HepG2 (cell line): ENCODE results near the gene KRT4. TPM values are rescaled to one million over a fixed set of nuclear protein-coding genes. Genes with fewer than 3 reads are reported as not detected.

ENCODE experiments used
- ATAC-seq: fragments of 200-7000 bp; cut with Tn5 transposase; 3 replicates; pipeline ENCODE4 v1.9.1; 2020; ENCODE audit warnings: mild to moderate bottlenecking, moderate library complexity
- BruUV-seq: library from RNA; stranded (reverse); fragments of 400-500 nt; replicated peaks from 2 replicates; lab custom pipeline; 2021; lab: Mats Ljungman, UMichigan
- CTCF ChIA-PET: fragments of 300-600 bp; formaldehyde crosslinking; extraction: SDS; loops from one replicate; lab custom pipeline; 2021; ENCODE audit warnings: low total read pairs, inconsistent platforms, low intra/inter-chr PET ratio; lab: Yijun Ruan, JAX
- POLR2A ChIA-PET: fragments of 350-600 bp; sonication (Branson Sonifier 250); formaldehyde crosslinking; loops from one replicate; lab custom pipeline; 2020; ENCODE audit warnings: antibody characterized with exemption, inconsistent platforms; lab: Yijun Ruan, JAX
- DNase-seq: peaks from one replicate; pipeline ENCODE4 v3.0.0-alpha.2; 2015; ENCODE audit warnings: low spot score
- FAIRE-seq: peaks from 3 replicates; lab custom pipeline; 2011; peaks lifted over from hg19 to GRCh38; lab: Jason Lieb, UNC
- H2AFZ ChIP-seq: one replicate; pipeline ENCODE4 v1.6.1; 2011; ENCODE audit warnings: low read length, inconsistent platforms
- H3K27ac ChIP-seq: fragments of 300-600 bp; 3 replicates; pipeline ENCODE4 v1.8.0; 2011; ENCODE audit warnings: mixed run types, mild to moderate bottlenecking, mixed read lengths, low read length, inconsistent platforms; ENCODE audit not compliant: insufficient read depth; ENCODE audit errors: extremely low read length
- H3K27me3 ChIP-seq, 2 experiments: fragments of 200-600 bp in 1 of 2; 2 replicates in 1 of 2; 3 replicates in 1 of 2; pipeline versions ENCODE4 v1.6.0 to v1.8.0; 2011; ENCODE audit warnings: low read length in 2 of 2, mild to moderate bottlenecking in 2 of 2, moderate library complexity in 2 of 2, inconsistent platforms in 1 of 2; ENCODE audit not compliant: insufficient read depth in 2 of 2, control insufficient read depth in 1 of 2
- H3K36me3 ChIP-seq, 2 experiments: fragments of 200-600 bp in 1 of 2; replicated peaks in 1 of 2; 2 replicates in 1 of 2; 3 replicates in 1 of 2; pipeline versions ENCODE4 v1.5.1 to v1.8.0; 2011; ENCODE audit warnings: low read length in 2 of 2, inconsistent platforms in 1 of 2; ENCODE audit not compliant: insufficient read depth in 2 of 2, control insufficient read depth in 1 of 2
- H3K4me1 ChIP-seq: 2 replicates; pipeline ENCODE4 v1.5.1; 2012; ENCODE audit warnings: low read length, inconsistent platforms; ENCODE audit not compliant: insufficient read depth
- H3K4me2 ChIP-seq: 2 replicates; pipeline ENCODE4 v1.6.0; 2011; ENCODE audit warnings: low read depth, low read length, inconsistent platforms
- H3K4me3 ChIP-seq, 3 experiments: fragments of 200-600 bp in 1 of 3; sonication (generic), shearing (Covaris generic) in 1 of 3; replicated peaks in 1 of 3; 2 replicates each; pipeline ENCODE4 v1.5.1; 2011 to 2016; ENCODE audit warnings: low read length in 3 of 3, inconsistent platforms in 2 of 3, low read depth in 2 of 3, mild to moderate bottlenecking in 2 of 3, control low read depth in 1 of 3, mixed read lengths in 1 of 3; ENCODE audit not compliant: insufficient read depth in 1 of 3
- H3K79me2 ChIP-seq: one replicate; pipeline ENCODE4 v1.6.1; 2011; ENCODE audit warnings: low read length, inconsistent platforms; ENCODE audit not compliant: insufficient read depth
- H3K9ac ChIP-seq: 2 replicates; pipeline ENCODE4 v1.6.0; 2011; ENCODE audit warnings: mild to moderate bottlenecking, low read depth, low read length, inconsistent platforms; ENCODE audit not compliant: insufficient read depth
- H3K9me3 ChIP-seq: 2 replicates; pipeline ENCODE4 v1.5.1; 2012; ENCODE audit warnings: mild to moderate bottlenecking, low read length
- H4K20me1 ChIP-seq: 2 replicates; pipeline ENCODE4 v1.6.0; 2011; ENCODE audit warnings: inconsistent platforms, mild to moderate bottlenecking, low read length, moderate library complexity; ENCODE audit not compliant: insufficient read depth
- ATM ChIP-seq: fragments of 450-650 bp; IDR thresholded peaks from 2 replicates; pipeline ENCODE4 v1.7.1; 2017; ENCODE audit warnings: mild to moderate bottlenecking, borderline replicate concordance
- CHD4 ChIP-seq: fragments of 200-600 bp; sonication (generic); IDR thresholded peaks from 2 replicates; pipeline ENCODE4 v1.7.0; 2017; ENCODE audit warnings: mild to moderate bottlenecking, low read length, borderline replicate concordance
- DR1 ChIP-seq: sonication (generic); formaldehyde crosslinking; IDR thresholded peaks from 2 replicates; pipeline ENCODE4 v1.8.0; 2021; ENCODE audit warnings: mild to moderate bottlenecking, missing genetic modification reagents, inconsistent platforms
- FOXK2 ChIP-seq: fragments of 450-650 bp; IDR thresholded peaks from 2 replicates; pipeline ENCODE4 v1.6.1; 2016
- GTF3A ChIP-seq: sonication (generic); formaldehyde crosslinking; conservative IDR thresholded peaks from 2 replicates; pipeline ENCODE4 v1.4.0; 2020; ENCODE audit warnings: mild to moderate bottlenecking, missing genetic modification reagents
- HMGA1 ChIP-seq: sonication (generic); formaldehyde crosslinking; conservative IDR thresholded peaks from 2 replicates; pipeline ENCODE4 v1.4.0; 2020; ENCODE audit warnings: missing genetic modification reagents
- KMT2A ChIP-seq: sonication (generic); formaldehyde crosslinking; IDR thresholded peaks from 2 replicates; pipeline ENCODE4 v1.4.0; 2020; ENCODE audit warnings: missing genetic modification reagents
- NFKBIZ ChIP-seq: IDR thresholded peaks from 2 replicates; pipeline ENCODE4 v1.6.1; 2018; ENCODE audit warnings: missing genetic modification reagents, missing compliant biosample characterization
- PAF1 ChIP-seq: IDR thresholded peaks from 2 replicates; pipeline ENCODE4 v1.6.1; 2016; ENCODE audit warnings: missing genetic modification reagents, missing compliant biosample characterization
- SRY ChIP-seq: sonication (generic); formaldehyde crosslinking; IDR thresholded peaks from 2 replicates; pipeline ENCODE4 v1.8.0; 2022; ENCODE audit warnings: mild to moderate bottlenecking, missing genetic modification reagents
- ZFP36L2 ChIP-seq: sonication (generic); formaldehyde crosslinking; IDR thresholded peaks from 2 replicates; pipeline ENCODE4 v1.4.0; 2020; ENCODE audit warnings: missing genetic modification reagents
- WGBS: methylation state at CpG from one replicate; pipeline ENCODE4 v1.1.6; 2017; ENCODE audit warnings: low lambda C conversion rate; 5-methylcytosine and 5-hydroxymethylcytosine counted together
- in situ Hi-C: cut with HindIII; loops from 2 replicates; pipeline ENCODE4 v1.10.0; 2017; ENCODE audit warnings: low pct_unique_long_range_greater_than_20kb; ENCODE audit not compliant: extremely low pct_ligation_motif_present
- intact Hi-C: fragments of 100-400 bp; cut with micrococcal nuclease; formaldehyde crosslinking; loops from one replicate; pipeline ENCODE4 v1.10.0; 2022; ENCODE audit not compliant: unreplicated experiment
- polyA plus RNA-seq, 8 experiments: library from polyadenylated mRNA; depleted of rRNA in 3 of 8; stranded (reverse) in 7 of 8; unstranded in 1 of 8; fragments of >200 nt; fragmentation: Illumina TruSeq in 4 of 8; extraction: Trizol in 4 of 8; gene quantifications; 2 replicates each; pipeline versions ENCODE4 v1.2.1 to v1.2.3, GENCODE V29; 2011 to 2016; ENCODE audit warnings: low read depth in 4 of 8, missing spikeins in 1 of 8, mixed read lengths in 1 of 8; ENCODE audit not compliant: insufficient read depth in 1 of 8
- total RNA-seq, 5 experiments: library from RNA; depleted of rRNA; stranded (reverse); fragments of >200 nt; fragmentation: Illumina TruSeq; extraction: Trizol; gene quantifications; 2 replicates each; pipeline ENCODE4 v1.2.3, GENCODE V29; 2016; ENCODE audit warnings: low read depth in 1 of 5
- TF ChIP-seq, protein P1 (sequence below): sonication (generic); formaldehyde crosslinking; IDR thresholded peaks from 2 replicates; pipeline ENCODE4 v1.4.0; 2020; ENCODE audit warnings: missing genetic modification reagents
- TF ChIP-seq, protein P2 (sequence below): sonication (generic); formaldehyde crosslinking; IDR thresholded peaks from 2 replicates; pipeline ENCODE4 v1.4.0; 2020; ENCODE audit warnings: missing genetic modification reagents
- TF ChIP-seq, protein P3 (sequence below): sonication (generic); formaldehyde crosslinking; conservative IDR thresholded peaks from 2 replicates; pipeline ENCODE4 v1.5.0; 2020; ENCODE audit warnings: missing genetic modification reagents

The KRT4 gene
- total and polyA plus RNA-seq, 2 of the 13 experiments (the other 11 are each of a cell fraction or from before 2014, with no cell fraction given): not detected

DNA sequence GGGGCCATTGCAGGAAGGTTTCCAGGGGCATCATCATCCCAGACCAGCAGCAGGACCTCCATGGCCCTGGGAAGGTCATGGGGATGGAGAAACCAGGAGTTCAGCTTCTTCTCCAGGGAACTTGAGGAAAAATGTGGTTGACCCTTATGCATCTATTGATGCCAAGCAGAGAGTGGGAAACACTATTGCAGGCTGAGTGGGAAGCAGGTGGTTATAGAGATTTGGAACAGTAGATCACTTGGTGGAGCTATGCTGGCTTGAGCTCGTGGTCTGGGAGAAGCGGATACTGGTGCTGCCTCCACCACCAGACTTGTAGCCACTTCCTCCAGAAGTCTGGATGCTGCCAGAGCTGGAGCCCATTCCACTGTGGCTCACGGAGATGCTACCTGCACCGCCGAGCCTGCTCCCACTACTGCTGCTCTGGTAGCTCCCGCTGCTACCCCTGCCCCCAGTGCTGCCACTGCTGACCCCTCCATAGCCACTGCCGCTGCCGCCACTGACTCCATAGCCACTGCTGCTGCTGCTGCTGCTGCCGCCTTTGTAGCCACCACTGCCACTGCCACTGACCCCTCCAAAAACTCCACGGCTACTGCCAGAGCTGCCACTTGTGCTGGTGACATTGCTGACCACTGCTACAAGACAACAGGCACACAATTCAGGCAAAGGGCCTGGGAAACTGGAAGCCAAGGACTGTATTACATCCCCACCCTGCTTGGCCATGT, 45.3 kb downstream of the KRT4 start:
- no peaks in the 10 kb centered on the region for H3K4me1 ChIP-seq
- intact Hi-C loops (no loop called here), in situ Hi-C loops (no loop called here)
- POLR2A ChIA-PET: no interaction called here
- no peaks in the 10 kb centered on the region for H3K79me2 ChIP-seq
- H2AFZ ChIP-seq: no peak overlapping the region
- FAIRE-seq (no peak), ATAC-seq (no peak), DNase-seq (no peak)
- TF ChIP-seq PAF1: no peak
- TF ChIP-seq, protein P1, sequence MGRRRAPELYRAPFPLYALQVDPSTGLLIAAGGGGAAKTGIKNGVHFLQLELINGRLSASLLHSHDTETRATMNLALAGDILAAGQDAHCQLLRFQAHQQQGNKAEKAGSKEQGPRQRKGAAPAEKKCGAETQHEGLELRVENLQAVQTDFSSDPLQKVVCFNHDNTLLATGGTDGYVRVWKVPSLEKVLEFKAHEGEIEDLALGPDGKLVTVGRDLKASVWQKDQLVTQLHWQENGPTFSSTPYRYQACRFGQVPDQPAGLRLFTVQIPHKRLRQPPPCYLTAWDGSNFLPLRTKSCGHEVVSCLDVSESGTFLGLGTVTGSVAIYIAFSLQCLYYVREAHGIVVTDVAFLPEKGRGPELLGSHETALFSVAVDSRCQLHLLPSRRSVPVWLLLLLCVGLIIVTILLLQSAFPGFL (CRISPR knock-in tag): no peak
- no peak for TF ChIP-seq FOXK2
- no peaks in the 10 kb centered on the region for H3K36me3 ChIP-seq
- no TSS peak for BruUV-seq
- H3K4me2 ChIP-seq: no peak overlapping the region
- CTCF ChIA-PET: no interaction called here
- no peaks in the 10 kb centered on the region for H3K9me3 ChIP-seq
- no peaks in the 10 kb centered on the region for H4K20me1 ChIP-seq
- H3K4me3 ChIP-seq: no peak overlapping the region
- H3K27ac ChIP-seq: no peak overlapping the region
- peaks cover 0 to 4% of the 10 kb centered on the region in 2 experiments; a peak in 1 of 5 replicates for H3K27me3 ChIP-seq
- 0% methylated on average over 2 of the region's 10 CpGs for WGBS
- H3K9ac ChIP-seq: no peak overlapping the region

DNA sequence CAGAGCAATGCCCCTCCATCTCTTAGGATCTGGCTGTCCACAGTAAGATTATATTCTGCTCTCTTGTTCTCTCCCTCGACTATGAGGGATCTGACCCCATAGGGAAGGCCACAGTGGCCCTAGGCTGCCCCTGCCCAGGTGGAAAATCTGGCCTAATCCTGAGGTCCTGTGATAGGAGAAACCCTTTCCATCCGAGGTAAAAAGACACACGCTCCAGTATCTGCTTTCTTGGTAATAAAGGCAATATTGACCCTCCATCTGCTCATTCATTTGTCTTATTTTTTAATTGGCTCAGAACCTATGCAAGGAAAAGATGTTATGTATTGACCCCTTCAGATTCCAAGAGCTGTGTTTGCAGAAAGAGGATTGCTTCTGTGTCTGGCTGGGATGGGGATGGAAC, 46.5 kb downstream of the KRT4 start:
- Histone ChIP-seq H3K27me3 (no peaks in the 10 kb centered on the region), H3K4me2 (no peak overlapping the region), H2AFZ (no peak overlapping the region), H3K79me2 (no peaks in the 10 kb centered on the region), H3K27ac (no peak overlapping the region), H3K36me3 (no peaks in the 10 kb centered on the region), H3K9me3 (no peaks in the 10 kb centered on the region), H3K9ac (no peak overlapping the region), H3K4me1 (no peaks in the 10 kb centered on the region), H3K4me3 (no peak overlapping the region), H4K20me1 (no peaks in the 10 kb centered on the region)
- ChIA-PET CTCF (no interaction called here), POLR2A (no interaction called here)
- intact Hi-C loops: no loop called here
- no TSS peak for BruUV-seq
- no peak for FAIRE-seq
- no peak for ATAC-seq
- no peak for DNase-seq
- in situ Hi-C loops: no loop called here
- WGBS: 0% methylated on average over 3 of the region's 3 CpGs
- TF ChIP-seq ZFP36L2: no peak
- TF ChIP-seq HMGA1 (CRISPR knock-in tag): no peak
- TF ChIP-seq, protein P2, sequence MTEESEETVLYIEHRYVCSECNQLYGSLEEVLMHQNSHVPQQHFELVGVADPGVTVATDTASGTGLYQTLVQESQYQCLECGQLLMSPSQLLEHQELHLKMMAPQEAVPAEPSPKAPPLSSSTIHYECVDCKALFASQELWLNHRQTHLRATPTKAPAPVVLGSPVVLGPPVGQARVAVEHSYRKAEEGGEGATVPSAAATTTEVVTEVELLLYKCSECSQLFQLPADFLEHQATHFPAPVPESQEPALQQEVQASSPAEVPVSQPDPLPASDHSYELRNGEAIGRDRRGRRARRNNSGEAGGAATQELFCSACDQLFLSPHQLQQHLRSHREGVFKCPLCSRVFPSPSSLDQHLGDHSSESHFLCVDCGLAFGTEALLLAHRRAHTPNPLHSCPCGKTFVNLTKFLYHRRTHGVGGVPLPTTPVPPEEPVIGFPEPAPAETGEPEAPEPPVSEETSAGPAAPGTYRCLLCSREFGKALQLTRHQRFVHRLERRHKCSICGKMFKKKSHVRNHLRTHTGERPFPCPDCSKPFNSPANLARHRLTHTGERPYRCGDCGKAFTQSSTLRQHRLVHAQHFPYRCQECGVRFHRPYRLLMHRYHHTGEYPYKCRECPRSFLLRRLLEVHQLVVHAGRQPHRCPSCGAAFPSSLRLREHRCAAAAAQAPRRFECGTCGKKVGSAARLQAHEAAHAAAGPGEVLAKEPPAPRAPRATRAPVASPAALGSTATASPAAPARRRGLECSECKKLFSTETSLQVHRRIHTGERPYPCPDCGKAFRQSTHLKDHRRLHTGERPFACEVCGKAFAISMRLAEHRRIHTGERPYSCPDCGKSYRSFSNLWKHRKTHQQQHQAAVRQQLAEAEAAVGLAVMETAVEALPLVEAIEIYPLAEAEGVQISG (CRISPR knock-in tag): no peak
- no peak for TF ChIP-seq ATM
- no peak for TF ChIP-seq CHD4
- no peak for TF ChIP-seq KMT2A (CRISPR knock-in tag)
- no peak for TF ChIP-seq GTF3A (CRISPR knock-in tag)
- TF ChIP-seq, protein P3, sequence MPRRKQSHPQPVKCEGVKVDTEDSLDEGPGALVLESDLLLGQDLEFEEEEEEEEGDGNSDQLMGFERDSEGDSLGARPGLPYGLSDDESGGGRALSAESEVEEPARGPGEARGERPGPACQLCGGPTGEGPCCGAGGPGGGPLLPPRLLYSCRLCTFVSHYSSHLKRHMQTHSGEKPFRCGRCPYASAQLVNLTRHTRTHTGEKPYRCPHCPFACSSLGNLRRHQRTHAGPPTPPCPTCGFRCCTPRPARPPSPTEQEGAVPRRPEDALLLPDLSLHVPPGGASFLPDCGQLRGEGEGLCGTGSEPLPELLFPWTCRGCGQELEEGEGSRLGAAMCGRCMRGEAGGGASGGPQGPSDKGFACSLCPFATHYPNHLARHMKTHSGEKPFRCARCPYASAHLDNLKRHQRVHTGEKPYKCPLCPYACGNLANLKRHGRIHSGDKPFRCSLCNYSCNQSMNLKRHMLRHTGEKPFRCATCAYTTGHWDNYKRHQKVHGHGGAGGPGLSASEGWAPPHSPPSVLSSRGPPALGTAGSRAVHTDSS (CRISPR knock-in tag): no peak
- TF ChIP-seq DR1 (CRISPR knock-in tag): no peak
- TF ChIP-seq NFKBIZ: no peak
- no peak for TF ChIP-seq SRY
